BJ (cell line): ENCODE data around the gene LRRC61. TPM values are rescaled to one million over a fixed set of nuclear protein-coding genes. Genes with fewer than 3 reads are reported as not detected.

Source experiments
- CTCF ChIA-PET: fragments of 350-600 bp; formaldehyde crosslinking; extraction: SDS; loops from one replicate; lab custom pipeline; 2021; ENCODE audit warnings: antibody characterized with exemption, inconsistent platforms; lab: Yijun Ruan, JAX
- POLR2A ChIA-PET: fragments of 300-600 bp; sonication (Branson Sonifier 250); formaldehyde crosslinking; extraction: SDS; loops from one replicate; lab custom pipeline; 2021; ENCODE audit warnings: antibody characterized with exemption; lab: Charles Lee
- DNase-seq: peaks from one replicate; pipeline ENCODE4 v3.0.0-alpha.2; 2011; ENCODE audit warnings: low read depth
- H3K27me3 ChIP-seq: 2 replicates; pipeline ENCODE4 v1.6.0; 2011; ENCODE audit warnings: low read length; ENCODE audit not compliant: control insufficient read depth, insufficient read depth
- H3K36me3 ChIP-seq: 2 replicates; pipeline ENCODE4 v1.5.1; 2011; ENCODE audit warnings: low read length; ENCODE audit not compliant: control insufficient read depth, insufficient read depth
- H3K4me3 ChIP-seq: 2 replicates; pipeline ENCODE4 v1.5.1; 2011; ENCODE audit warnings: low read depth, mild to moderate bottlenecking, control low read depth, low read length
- CTCF ChIP-seq: IDR thresholded peaks from 2 replicates; pipeline ENCODE4 v1.5.1; 2011; ENCODE audit warnings: low read depth, mild to moderate bottlenecking, control low read depth, inconsistent platforms, low read length, moderate library complexity; ENCODE audit not compliant: insufficient read depth
- polyA plus RNA-seq: library from polyadenylated mRNA; depleted of rRNA; stranded (reverse); fragments of >200 nt; gene quantifications from 2 replicates; pipeline ENCODE4 v1.2.3, GENCODE V29; 2011

The LRRC61 gene
- polyA plus RNA-seq, 1 experiment = 0.85 TPM

DNA sequence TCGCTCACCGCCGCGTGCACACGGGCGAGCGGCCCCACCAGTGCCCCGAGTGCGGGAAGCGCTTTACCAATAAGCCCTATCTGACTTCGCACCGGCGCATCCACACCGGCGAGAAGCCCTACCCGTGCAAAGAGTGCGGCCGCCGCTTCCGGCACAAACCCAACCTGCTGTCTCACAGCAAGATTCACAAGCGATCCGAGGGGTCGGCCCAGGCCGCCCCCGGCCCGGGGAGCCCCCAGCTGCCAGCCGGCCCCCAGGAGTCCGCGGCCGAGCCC, 48.8 kb downstream of the LRRC61 start:
- DNase-seq = no peak
- ChIA-PET CTCF (no interaction called here), POLR2A (no interaction called here)
- H3K36me3 ChIP-seq = peaks cover 27% of the 10 kb centered on the region
- H3K27me3 ChIP-seq = no peaks in the 10 kb centered on the region
- TF ChIP-seq CTCF = no peak
- no peak overlapping the region for H3K4me3 ChIP-seq

- DNase-seq = no peak
- ChIA-PET CTCF (interaction anchor here (0.6 kb wide), 1 partner anchor 14 kb away, joined by 4 read pairs; no protein-coding TSS in a partner anchor), POLR2A (no interaction called here)
- no peaks in the 10 kb centered on the region for H3K27me3 ChIP-seq
- H3K36me3 ChIP-seq = peaks cover 27% of the 10 kb centered on the region
- no peak overlapping the region for H3K4me3 ChIP-seq
- no peak for TF ChIP-seq CTCF
These were observed 49.3 kb downstream of the LRRC61 start for GRCh38 chr7:150372271-150373048.

DNA sequence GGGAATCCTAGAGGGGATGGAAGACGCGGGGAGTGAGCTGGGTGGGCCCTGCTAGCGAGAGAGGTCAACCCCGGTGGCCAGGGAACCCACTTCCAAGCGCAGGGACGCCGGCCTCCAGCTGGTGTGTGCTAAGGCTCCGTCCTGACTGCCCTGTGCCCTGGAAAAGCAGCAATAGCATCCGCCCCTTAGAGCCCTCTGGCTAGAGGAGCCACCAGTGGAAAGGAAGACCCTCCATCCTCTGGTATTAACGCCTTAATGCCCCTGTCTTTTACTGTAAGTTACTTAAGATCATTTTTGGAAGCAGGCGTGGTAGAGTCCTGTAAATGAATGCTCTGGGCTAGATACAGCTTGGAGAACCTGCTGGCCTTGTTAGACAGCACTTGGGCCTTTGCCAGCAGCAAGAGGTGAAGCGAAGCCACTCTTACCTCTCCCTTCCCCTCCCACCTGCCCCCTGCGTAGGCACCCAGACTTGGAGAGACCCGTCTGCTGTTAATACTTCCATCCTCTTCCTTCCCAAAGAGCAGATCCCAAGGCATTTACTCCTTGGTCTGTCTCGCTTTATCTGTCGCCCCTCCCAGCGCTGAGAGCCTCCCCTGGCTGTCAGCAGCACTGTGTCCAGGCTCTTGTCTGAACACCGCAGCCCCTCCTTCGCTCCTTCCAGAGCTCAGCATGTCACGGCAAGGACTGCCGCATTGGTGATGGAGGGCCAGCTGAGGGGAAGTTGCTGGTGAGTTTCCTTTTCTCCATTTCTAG, 50.1 kb downstream of the LRRC61 start:
- no peak for DNase-seq
- ChIA-PET CTCF (interaction anchor here (0.7 kb wide), 1 partner anchor 17 kb away, joined by 3 read pairs; no protein-coding TSS in a partner anchor), POLR2A (no interaction called here)
- H3K4me3 ChIP-seq = no peak overlapping the region
- peaks cover 27% of the 10 kb centered on the region for H3K36me3 ChIP-seq
- no peak for TF ChIP-seq CTCF
- H3K27me3 ChIP-seq = no peaks in the 10 kb centered on the region

- CTCF ChIA-PET = interaction anchor here (0.7 kb wide), 1 partner anchor 18 kb away, joined by 3 read pairs; no protein-coding TSS in a partner anchor
- Histone ChIP-seq H3K27me3 (no peaks in the 10 kb centered on the region), H3K36me3 (peaks cover 27% of the 10 kb centered on the region), H3K4me3 (no peak overlapping the region)
- POLR2A ChIA-PET = no interaction called here
- DNase-seq = no peak
- TF ChIP-seq CTCF = no peak
These were observed 50.9 kb downstream of the LRRC61 start for GRCh38 chr7:150374026-150374425.

DNA sequence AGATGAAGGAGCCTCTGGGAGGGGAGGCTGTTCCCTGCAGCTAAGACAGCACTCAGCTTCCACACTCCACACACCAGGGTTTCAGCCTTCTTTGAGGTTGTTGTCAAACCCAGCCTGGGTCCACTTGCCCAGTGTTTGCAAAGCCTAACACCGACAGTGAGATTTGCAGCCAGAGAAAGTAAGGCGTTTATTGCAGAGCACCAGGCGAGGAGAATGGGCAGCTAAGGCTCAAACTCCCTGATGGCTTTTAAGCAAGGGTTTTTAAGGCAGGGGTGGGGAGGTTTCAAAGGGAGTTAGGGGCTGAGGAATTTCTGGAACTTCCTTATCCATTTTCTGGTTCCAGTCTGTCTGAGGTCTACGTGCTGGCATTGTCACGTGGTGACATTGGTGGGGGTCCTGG, 51.3 kb downstream of the LRRC61 start:
- Histone ChIP-seq H3K27me3 (no peaks in the 10 kb centered on the region), H3K4me3 (no peak overlapping the region), H3K36me3 (peaks cover 27% of the 10 kb centered on the region)
- ChIA-PET CTCF (interaction anchor here (0.7 kb wide), 1 partner anchor 18 kb away, joined by 3 read pairs; no protein-coding TSS in a partner anchor), POLR2A (no interaction called here)
- no peak for DNase-seq
- TF ChIP-seq CTCF = no peak
